Activated T-helper 17 cell treated with anti-CD3 and anti-CD28 coated beads, Interleukin-2, amount 50 U/mL, for 72 hours (primary cell): Measurements from ENCODE around the gene LRRC71. TPM values are rescaled to one million over a fixed set of nuclear protein-coding genes. Genes with fewer than 3 reads are reported as not detected.
A peak's percentile ranks its signal among the peaks of the same experiment; 100 is the strongest.

Experiments
- ATAC-seq: fragments of 150-1000 bp; cut with Tn5 transposase; replicated peaks from 2 replicates; pipeline ENCODE4 v1.10.0; 2021; ENCODE audit warnings: mild to moderate bottlenecking, moderate library complexity
- H3K27ac Mint-ChIP-seq: one replicate; pipeline ENCODE4 v1.8.0; 2022; ENCODE audit warnings: mixed read lengths
- H3K27me3 Mint-ChIP-seq: one replicate; pipeline ENCODE4 v1.8.0; 2022; ENCODE audit warnings: mixed read lengths
- H3K36me3 Mint-ChIP-seq: one replicate; pipeline ENCODE4 v1.8.0; 2022; ENCODE audit warnings: low read depth, mild to moderate bottlenecking, mixed read lengths
- H3K4me1 Mint-ChIP-seq: one replicate; pipeline ENCODE4 v1.8.0; 2022; ENCODE audit warnings: mixed read lengths
- H3K4me3 Mint-ChIP-seq: one replicate; pipeline ENCODE4 v1.8.0; 2022; ENCODE audit warnings: mild to moderate bottlenecking, mixed read lengths
- H3K9me3 Mint-ChIP-seq: one replicate; pipeline ENCODE4 v1.8.0; 2022; ENCODE audit warnings: mixed read lengths
- total RNA-seq, 2 donors: library from RNA; stranded (reverse); gene quantifications; one replicate each; pipeline ENCODE4 v1.2.3, GENCODE V29; 2022

The LRRC71 gene
- total RNA-seq: not detected

DNA sequence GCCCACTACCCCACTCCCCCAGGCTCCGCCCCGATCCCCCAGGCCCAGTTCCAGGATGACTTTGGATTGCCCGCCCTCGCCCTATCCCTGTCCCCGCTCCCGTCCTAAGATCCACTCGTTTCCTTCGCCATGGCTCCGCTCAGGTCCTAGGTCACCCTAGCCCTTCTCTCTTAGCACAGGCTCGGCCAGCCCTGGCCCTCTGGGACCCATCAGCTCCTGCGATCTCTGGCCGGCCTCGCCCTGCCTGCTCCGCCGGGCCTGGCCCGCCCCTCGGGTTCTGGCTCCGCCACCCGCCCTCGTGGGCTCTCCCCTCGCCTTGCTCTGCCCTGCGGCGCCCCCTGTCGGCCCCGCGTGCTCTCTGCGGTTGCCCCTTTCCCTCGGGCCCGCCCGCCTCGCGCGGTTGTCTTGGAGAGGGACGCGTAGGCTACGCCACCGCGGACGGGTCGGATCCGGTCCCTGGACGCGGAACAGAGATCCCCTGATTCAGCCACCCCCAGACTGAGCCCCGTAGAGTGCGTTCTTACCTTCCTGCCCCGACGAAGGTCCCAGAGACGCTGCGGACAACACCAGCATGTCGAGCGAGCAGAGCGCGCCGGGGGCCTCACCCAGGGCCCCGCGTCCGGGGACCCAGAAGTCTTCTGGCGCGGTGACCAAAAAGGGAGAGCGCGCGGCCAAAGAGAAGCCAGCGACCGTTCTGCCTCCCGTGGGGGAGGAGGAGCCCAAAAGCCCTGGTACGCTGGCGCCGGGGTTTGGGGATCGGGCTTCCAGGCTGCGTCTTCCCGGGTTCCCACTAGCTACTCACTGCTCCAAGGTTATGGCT, at the start of gene LRRC71:
Gene LRRC71, plus strand, starts transcription at position 400 of the 820 bp plus-strand sequence. Its CDS starts 172 bp downstream, at position 572.
- peak; percentile 80 for ATAC-seq
- H3K27me3 Mint-ChIP-seq: peaks cover 51% of the 10 kb centered on the region
- no peaks in the 10 kb centered on the region for H3K9me3 Mint-ChIP-seq
- no peaks in the 10 kb centered on the region for H3K36me3 Mint-ChIP-seq
- no peak within 1 kb of the TSS for H3K27ac Mint-ChIP-seq
- peaks cover 3% of the 10 kb centered on the region for H3K4me1 Mint-ChIP-seq
- H3K4me3 Mint-ChIP-seq: no peak within 1 kb of the TSS

DNA sequence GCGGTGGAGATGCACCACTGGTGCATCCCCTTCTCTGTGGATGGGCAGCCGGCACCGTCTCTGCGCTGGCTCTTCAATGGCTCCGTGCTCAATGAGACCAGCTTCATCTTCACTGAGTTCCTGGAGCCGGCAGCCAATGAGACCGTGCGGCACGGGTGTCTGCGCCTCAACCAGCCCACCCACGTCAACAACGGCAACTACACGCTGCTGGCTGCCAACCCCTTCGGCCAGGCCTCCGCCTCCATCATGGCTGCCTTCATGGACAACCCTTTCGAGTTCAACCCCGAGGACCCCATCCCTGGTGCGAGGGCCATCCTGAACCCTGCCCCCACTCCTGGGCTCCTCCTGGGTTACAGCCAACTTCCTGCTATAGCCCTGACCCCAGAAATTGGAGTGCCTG, 46.8 kb upstream of the LRRC71 start:
- Mint-ChIP-seq H3K4me1 (peaks cover 11% of the 10 kb centered on the region), H3K36me3 (no peaks in the 10 kb centered on the region), H3K27ac (no peak overlapping the region), H3K9me3 (no peaks in the 10 kb centered on the region), H3K27me3 (peaks cover 9% of the 10 kb centered on the region), H3K4me3 (no peak overlapping the region)
- ATAC-seq: no peak

DNA sequence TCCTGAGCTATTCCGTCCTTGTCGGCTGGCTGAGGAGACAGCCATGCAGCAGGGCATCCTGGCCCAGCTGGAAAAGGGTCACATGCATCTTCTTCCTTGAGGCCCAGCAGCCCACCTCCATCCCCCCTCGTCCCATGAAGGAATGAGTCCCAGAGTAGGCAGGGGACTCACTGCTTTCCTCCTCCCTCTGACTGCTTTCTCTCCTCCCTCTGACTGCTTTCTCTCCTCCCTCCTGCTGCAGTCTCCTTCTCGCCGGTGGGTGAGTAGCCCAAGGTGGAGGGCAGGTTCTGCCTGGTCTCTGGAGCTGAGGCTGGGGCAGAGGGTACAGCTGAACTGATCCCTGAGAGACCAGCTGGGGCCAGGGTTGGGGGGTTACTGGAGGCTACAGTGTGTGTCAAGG, 46.3 kb upstream of the LRRC71 start:
- no peaks in the 10 kb centered on the region for H3K9me3 Mint-ChIP-seq
- no peaks in the 10 kb centered on the region for H3K36me3 Mint-ChIP-seq
- no peak for ATAC-seq
- no peak overlapping the region for H3K27ac Mint-ChIP-seq
- peaks cover 11% of the 10 kb centered on the region for H3K4me1 Mint-ChIP-seq
- H3K27me3 Mint-ChIP-seq: peaks cover 11% of the 10 kb centered on the region
- no peak overlapping the region for H3K4me3 Mint-ChIP-seq

DNA sequence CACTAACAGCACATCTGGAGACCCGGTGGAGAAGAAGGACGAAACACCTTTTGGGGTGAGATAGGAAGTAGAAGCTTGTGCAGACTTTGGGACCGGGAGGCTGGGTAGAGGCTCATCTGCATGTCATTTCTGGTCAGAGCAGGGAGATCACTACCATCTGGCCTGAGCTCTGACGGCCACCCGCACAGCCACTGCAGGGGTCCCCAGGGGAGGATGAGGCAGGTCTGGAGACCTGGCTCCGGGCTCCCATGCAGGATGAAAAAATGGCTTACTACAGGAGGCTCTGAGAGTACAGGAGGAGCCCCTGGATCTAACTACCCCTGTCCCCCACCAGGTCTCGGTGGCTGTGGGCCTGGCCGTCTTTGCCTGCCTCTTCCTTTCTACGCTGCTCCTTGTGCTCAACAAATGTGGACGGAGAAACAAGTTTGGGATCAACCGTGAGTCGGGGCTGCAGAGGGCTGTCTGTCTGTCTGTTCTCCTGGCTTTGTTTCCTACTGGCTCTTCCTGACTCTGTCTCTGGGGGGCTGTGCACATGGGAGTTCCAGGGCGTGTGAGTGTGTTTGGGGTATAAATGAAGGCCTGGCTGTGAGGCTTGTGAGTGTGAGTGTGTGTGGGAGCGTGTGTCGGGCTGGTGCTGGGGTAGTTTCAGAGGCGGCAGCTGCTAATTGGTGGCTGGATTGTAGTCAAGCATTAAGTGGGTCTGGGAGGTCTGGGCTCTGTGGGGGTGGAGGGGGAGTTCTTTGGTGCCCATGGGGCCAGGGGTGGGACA, 45.7 kb upstream of the LRRC71 start:
- Mint-ChIP-seq H3K4me3 (no peak overlapping the region), H3K4me1 (peaks cover 11% of the 10 kb centered on the region), H3K27ac (no peak overlapping the region), H3K9me3 (no peaks in the 10 kb centered on the region), H3K36me3 (no peaks in the 10 kb centered on the region), H3K27me3 (peaks cover 12% of the 10 kb centered on the region)
- ATAC-seq: no peak

DNA sequence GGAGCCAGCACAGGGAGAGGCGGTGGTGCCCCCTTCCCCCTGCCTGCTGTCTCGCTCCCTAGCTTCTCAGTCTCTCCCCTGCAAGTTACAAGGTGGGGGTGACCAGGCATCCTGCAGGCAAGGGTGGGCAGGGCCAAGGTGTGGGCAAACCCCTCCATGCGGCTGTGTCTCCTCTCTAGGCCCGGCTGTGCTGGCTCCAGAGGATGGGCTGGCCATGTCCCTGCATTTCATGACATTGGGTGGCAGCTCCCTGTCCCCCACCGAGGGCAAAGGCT, 45.2 kb upstream of the LRRC71 start:
- peaks cover 14% of the 10 kb centered on the region for H3K27me3 Mint-ChIP-seq
- ATAC-seq: no peak
- peaks cover 9% of the 10 kb centered on the region for H3K4me1 Mint-ChIP-seq
- H3K4me3 Mint-ChIP-seq: no peak overlapping the region
- H3K36me3 Mint-ChIP-seq: no peaks in the 10 kb centered on the region
- H3K9me3 Mint-ChIP-seq: no peaks in the 10 kb centered on the region
- H3K27ac Mint-ChIP-seq: no peak overlapping the region

DNA sequence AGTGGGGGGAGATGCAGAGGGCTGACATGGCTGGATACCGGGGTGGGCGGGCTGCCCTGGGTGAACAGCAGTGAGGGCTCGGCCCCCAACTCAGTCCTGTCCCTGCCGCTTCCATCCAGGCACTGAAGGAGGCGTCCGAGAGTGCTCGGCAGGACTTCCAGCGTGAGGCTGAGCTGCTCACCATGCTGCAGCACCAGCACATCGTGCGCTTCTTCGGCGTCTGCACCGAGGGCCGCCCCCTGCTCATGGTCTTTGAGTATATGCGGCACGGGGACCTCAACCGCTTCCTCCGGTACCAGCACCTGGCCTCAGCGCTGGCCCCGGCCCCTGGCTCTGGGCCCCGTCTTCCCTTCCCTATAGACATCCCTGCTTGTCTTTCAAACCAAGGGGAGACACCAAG, 44.2 kb upstream of the LRRC71 start:
- Mint-ChIP-seq H3K36me3 (no peaks in the 10 kb centered on the region), H3K27me3 (peaks cover 22% of the 10 kb centered on the region), H3K4me3 (no peak overlapping the region), H3K9me3 (no peaks in the 10 kb centered on the region), H3K4me1 (no peaks in the 10 kb centered on the region), H3K27ac (no peak overlapping the region)
- ATAC-seq: no peak

DNA sequence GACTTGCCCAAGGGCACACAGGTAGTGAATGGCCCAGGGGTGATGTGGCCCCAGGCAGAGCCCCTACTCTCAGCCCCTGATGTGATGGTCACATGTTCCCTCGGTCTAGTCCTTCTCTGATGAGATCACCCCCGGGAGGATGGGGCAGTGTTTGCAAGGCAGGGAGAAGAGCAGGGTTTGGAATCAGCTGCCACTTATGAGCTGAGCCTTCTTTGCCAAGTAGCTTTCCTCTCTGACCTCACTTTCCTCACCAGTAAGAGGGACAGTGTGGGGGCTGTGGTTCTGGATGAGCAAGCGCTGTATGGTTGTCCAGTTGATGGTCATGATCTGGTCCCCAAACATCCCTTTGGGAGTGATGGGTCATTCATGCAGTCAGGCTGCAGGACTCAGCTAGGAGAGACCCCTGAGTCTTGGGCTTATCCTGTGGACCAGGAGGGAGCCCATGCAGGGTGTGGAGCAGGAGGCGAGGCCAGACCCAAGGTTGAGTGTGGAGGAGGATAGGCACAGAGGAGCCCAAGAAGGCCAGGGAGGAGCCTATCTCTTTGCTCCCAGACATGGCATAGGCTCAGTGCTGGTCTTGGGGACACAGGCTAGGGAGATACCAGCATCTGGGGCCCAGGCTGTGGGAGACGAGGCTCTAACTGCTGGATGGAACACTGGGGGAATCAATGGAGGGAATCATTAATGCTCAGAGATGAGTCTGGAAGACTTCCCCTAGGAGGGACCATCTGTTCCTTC, 42.8 kb upstream of the LRRC71 start:
- Mint-ChIP-seq H3K4me1 (no peaks in the 10 kb centered on the region), H3K9me3 (no peaks in the 10 kb centered on the region), H3K27me3 (peaks cover 22% of the 10 kb centered on the region), H3K4me3 (no peak overlapping the region), H3K27ac (no peak overlapping the region), H3K36me3 (no peaks in the 10 kb centered on the region)
- ATAC-seq: no peak

DNA sequence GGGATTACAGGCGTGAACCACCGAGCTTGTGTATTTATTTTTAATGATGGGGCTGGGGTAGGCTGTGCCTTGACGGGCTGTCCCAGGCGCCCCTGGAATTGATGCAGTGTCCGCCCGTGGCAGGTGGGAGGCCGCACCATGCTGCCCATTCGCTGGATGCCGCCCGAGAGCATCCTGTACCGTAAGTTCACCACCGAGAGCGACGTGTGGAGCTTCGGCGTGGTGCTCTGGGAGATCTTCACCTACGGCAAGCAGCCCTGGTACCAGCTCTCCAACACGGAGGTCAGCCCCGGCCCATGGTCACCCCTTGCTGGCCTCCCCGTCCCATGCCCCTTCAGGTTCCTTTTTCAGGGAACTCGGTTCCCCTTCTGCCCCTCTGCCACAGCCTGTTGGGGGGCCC, 40.6 kb upstream of the LRRC71 start:
- no peak for ATAC-seq
- Mint-ChIP-seq H3K36me3 (no peaks in the 10 kb centered on the region), H3K4me1 (no peaks in the 10 kb centered on the region), H3K4me3 (no peak overlapping the region), H3K9me3 (no peaks in the 10 kb centered on the region), H3K27ac (no peak overlapping the region), H3K27me3 (peaks cover 35% of the 10 kb centered on the region)

DNA sequence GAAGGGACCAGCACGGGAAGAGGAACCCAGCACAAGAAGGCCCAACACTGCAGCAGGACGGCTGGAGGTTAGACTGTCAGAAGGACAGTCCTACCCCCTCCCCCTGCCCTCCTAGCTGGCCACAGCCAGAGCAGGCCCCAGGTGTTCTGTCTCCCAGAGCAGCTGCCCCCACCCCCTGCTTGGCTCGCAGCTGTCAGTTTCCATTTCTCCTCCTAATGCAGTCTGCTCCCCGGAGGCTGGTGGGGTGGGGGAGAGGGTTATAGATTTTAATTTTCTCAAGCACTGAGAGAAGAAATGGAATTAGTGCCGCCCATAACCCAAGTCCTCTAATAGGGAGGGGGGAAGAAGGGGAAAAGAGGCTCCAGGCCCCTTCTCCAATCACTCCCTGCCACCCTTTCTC, 40.0 kb upstream of the LRRC71 start:
- H3K4me3 Mint-ChIP-seq: no peak overlapping the region
- H3K9me3 Mint-ChIP-seq: no peaks in the 10 kb centered on the region
- no peaks in the 10 kb centered on the region for H3K36me3 Mint-ChIP-seq
- peaks cover 32% of the 10 kb centered on the region for H3K27me3 Mint-ChIP-seq
- no peak overlapping the region for H3K27ac Mint-ChIP-seq
- ATAC-seq: no peak
- H3K4me1 Mint-ChIP-seq: no peaks in the 10 kb centered on the region

DNA sequence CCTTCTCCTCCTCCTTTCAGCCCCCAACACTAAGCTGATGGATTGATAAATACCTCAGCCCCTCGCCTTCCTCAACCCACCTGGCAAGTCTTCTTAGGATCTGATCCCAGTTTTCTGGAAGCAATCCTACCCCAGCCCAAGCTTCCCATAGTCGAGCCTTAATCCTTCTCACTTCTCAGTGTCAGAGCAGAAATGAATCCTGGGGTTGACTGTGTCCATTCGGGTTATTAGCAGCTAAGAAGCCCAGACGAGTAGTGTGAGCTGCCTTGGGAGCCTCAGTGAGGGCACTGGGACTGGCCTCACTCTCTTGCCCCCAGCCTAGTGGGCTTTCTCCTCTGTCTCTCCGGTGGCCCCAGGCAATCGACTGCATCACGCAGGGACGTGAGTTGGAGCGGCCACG, 39.3 kb upstream of the LRRC71 start:
- Mint-ChIP-seq H3K4me1 (no peaks in the 10 kb centered on the region), H3K36me3 (no peaks in the 10 kb centered on the region), H3K9me3 (no peaks in the 10 kb centered on the region), H3K27me3 (peaks cover 35% of the 10 kb centered on the region), H3K27ac (no peak overlapping the region), H3K4me3 (no peak overlapping the region)
- ATAC-seq: no peak

DNA sequence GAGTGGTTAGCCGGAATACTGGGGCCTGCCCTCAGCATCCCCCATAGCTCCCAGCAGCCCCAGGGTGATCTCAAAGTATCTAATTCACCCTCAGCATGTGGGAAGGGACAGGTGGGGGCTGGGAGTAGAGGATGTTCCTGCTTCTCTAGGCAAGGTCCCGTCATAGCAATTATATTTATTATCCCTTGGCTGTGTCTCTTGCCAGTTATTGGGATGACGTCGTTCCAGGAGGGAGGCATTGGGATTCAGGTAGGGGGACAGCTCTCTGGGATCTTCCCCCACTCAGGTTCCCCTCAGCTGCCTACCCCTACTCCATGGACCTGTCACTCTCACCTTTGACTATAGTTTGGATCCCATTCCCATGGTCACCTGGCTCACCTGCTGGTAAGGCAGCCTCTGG, 38.8 kb upstream of the LRRC71 start:
- Mint-ChIP-seq H3K4me3 (no peak overlapping the region), H3K4me1 (no peaks in the 10 kb centered on the region), H3K9me3 (no peaks in the 10 kb centered on the region), H3K27ac (no peak overlapping the region), H3K36me3 (no peaks in the 10 kb centered on the region), H3K27me3 (peaks cover 40% of the 10 kb centered on the region)
- no peak for ATAC-seq

DNA sequence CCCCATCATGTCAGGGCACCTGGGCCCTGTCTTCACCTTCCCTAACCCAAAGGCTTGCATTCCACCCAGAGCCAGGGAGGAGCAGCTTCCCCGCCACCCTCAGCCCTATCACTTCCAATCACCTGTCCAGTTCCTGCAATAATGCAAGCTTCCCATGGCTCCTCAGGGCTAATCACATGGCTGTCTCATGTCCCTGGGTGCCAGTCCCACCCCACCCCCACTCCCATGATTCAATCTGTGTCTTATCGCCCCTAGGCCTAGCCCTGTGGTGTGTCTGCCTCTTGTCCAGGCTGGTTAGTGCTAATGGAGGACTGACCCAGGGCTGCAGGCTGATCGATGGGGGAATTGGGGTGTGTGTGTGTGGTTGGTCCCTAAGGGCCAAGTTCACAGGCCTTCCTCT, 37.9 kb upstream of the LRRC71 start:
- Mint-ChIP-seq H3K27me3 (peaks cover 43% of the 10 kb centered on the region), H3K9me3 (no peaks in the 10 kb centered on the region), H3K4me1 (no peaks in the 10 kb centered on the region), H3K36me3 (no peaks in the 10 kb centered on the region), H3K4me3 (no peak overlapping the region), H3K27ac (no peak overlapping the region)
- ATAC-seq: no peak

DNA sequence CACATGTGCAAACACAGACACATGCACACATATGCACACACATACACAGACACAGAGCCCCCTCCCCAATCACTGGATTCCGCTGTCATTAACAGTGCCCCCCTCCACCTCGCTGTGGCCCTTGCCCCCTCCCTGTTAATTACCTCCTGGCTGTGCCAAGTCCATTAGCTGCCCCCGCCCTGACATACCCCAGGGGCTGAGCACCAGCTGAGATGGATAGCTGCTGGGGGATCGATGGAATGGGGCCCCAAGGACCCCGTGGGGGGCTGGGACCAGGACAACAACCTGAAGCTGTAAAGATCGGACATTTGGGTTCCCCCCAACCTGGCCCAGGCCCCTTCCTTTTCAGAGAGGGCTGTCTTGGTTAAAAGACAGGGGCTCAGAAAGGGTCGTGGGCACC, 36.5 kb upstream of the LRRC71 start:
- Mint-ChIP-seq H3K27me3 (peaks cover 42% of the 10 kb centered on the region), H3K36me3 (no peaks in the 10 kb centered on the region), H3K9me3 (no peaks in the 10 kb centered on the region), H3K4me1 (no peaks in the 10 kb centered on the region), H3K27ac (no peak overlapping the region), H3K4me3 (no peak overlapping the region)
- ATAC-seq: no peak

DNA sequence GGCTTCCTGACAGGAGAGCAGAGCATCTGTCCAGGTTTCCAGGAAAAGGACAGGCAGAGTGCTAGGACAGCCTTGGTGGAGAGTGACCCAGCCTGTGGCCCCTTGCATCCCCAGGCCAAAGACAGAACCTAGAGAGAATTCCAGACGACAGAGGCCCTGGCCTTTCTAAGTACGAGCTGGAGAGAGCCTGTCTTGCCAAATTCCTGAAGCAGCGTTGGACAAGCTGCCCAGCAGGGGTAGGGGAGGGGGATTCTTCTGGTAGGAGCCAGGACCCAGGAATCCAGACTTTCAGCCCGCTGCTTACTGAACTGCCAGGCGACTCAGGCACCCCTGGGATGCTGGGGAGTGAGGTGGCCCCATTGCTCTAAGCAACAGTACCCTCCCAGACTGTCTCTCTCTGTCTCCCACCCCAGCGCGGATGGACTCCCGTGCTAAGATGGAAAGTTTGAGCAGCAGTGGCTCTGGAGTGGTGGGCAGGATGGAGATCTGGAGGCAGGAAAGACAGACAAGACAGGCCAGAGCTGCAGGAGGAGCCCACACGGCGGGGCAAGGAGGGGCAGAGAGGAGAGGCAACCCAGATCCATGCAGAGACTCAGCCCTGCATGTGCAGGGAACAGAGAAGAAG, 35.8 kb upstream of the LRRC71 start:
- Mint-ChIP-seq H3K4me3 (no peak overlapping the region), H3K27me3 (peaks cover 42% of the 10 kb centered on the region), H3K27ac (no peak overlapping the region), H3K9me3 (no peaks in the 10 kb centered on the region), H3K4me1 (no peaks in the 10 kb centered on the region), H3K36me3 (no peaks in the 10 kb centered on the region)
- no peak for ATAC-seq
